Measurements from ENCODE around the gene OMP. TPM values are rescaled to one million over a fixed set of nuclear protein-coding genes. Genes with fewer than 3 reads are reported as not detected.

Gene OMP
- total RNA-seq, 1 donor from 2014 or later: not detected

DNA sequence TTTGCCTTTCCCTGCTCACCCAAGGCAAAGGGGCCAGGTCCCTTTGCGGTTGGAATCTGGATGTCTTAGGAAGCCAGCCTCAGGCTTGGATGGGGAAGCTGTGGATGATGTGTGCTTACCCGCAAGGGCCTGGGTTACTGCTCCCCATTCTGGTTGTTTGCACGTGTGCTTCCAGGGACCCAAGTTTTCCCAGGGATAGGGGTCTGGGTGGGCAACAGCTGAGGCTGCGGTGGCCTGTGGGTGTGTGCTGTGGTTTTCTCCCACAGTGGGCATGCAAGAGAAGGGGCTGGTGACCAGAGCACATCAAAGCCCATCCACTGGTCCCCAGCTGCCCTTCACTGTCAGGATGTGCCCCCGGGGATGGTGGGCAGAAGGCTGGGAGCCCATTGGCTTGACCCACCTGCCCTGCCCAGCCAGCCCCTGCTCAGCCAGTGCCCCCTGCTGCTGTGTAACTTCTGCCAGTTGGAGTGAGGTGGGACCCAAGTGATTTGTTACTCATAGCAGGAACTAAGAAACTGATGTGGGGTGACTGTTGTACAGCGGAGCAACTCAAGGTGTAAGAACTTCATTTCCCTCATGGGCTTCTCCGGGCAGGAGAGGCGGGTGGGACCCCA is 32.6 kb upstream of the OMP start:
- no peaks in the 10 kb centered on the region for H3K36me3 Mint-ChIP-seq (ENCODE audit: low read depth)
- no peaks in the 10 kb centered on the region for H3K9me3 Mint-ChIP-seq
- no peak for TF ChIP-seq CTCF (conservative IDR thresholded peaks at IDR 0.05)
- H3K4me3 Mint-ChIP-seq: peak overlapping the region; percentile 71
- no peaks in the 10 kb centered on the region for H3K27me3 Mint-ChIP-seq (ENCODE audit: low read depth)
- H3K27ac Mint-ChIP-seq (ENCODE audit: unreplicated experiment): no peak overlapping the region
- peaks cover 50% of the 10 kb centered on the region for H3K4me1 Mint-ChIP-seq
- no peak for DNase-seq (ENCODE audit: low read depth, low spot score)

DNA sequence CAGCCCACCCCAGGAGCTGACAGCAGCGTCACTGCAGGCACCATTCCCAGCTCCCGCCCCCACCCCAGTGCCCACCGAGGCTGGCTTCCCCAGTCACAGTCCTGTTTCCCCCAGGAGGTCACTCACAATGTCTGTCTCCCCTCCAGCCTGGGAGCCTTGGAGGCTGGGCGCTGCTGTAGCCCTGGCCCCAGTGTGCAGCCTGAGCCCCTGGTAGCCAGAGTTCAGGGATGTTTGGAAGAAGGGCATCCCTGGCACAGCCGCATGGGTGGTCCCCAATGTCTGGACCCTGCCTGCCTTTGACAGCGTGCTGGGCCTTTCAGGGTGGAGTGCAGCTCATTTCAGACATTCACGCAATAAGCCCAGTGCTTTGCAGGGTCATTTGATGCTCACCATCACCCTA is 31.6 kb upstream of the OMP start:
- Mint-ChIP-seq H3K27ac (ENCODE audit: unreplicated experiment) (no peak overlapping the region), H3K27me3 (ENCODE audit: low read depth) (no peaks in the 10 kb centered on the region), H3K4me3 (peak overlapping the region; percentile 6), H3K9me3 (no peaks in the 10 kb centered on the region), H3K4me1 (peaks cover 43% of the 10 kb centered on the region), H3K36me3 (ENCODE audit: low read depth) (no peaks in the 10 kb centered on the region)
- TF ChIP-seq CTCF (conservative IDR thresholded peaks at IDR 0.05): no peak
- no peak for DNase-seq (ENCODE audit: low read depth, low spot score)

DNA sequence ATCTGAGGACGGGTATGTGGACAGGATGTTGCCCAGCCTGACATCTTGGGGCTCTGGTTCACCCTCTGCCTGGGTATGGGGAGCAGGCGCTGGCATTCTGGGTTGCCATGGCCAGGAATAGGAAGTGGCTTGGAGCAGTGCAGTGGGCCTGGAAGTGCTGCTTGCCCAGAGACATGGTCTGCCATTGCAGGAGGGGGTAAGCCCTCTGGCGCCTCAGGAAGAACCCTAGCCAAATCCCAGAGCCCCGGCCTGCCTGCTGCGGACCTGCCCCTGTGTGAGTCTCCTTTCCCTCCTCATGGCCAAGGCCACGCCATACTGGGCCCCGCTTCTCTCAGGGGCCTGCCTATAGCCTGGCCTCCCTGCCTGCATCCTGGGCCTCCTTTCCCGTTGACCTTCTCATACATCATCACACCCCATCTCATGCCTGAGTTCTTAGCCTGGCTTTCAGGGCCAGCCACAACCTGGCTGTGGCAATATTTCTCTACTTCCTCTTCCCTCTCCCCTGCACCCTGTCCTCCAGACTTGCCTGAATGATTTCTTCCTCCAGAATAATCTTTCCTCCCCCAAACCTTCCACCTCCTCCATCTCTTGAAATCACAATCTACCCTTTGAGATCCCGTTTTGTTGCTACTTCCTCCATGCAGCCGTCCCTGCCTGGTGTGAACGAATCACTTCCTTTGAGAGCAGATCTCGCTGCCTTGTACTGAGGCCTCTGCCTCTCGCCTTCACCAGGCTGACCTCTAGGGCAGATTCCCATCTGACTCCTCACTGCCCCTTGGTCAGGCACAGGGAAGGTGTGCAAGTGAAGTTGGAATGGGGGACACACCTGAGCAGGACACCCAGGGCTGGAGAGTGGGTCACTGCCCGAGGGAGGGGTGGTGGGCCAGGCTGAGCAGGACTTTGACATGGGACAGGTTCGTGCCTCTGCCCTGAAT is 30.7 kb upstream of the OMP start:
- no peak for TF ChIP-seq CTCF (conservative IDR thresholded peaks at IDR 0.05)
- Mint-ChIP-seq H3K36me3 (ENCODE audit: low read depth) (no peaks in the 10 kb centered on the region), H3K4me3 (peak overlapping the region; percentile 2), H3K9me3 (no peaks in the 10 kb centered on the region), H3K27ac (ENCODE audit: unreplicated experiment) (peak overlapping the region; percentile 87), H3K27me3 (ENCODE audit: low read depth) (no peaks in the 10 kb centered on the region), H3K4me1 (peaks cover 47% of the 10 kb centered on the region)
- DNase-seq (ENCODE audit: low read depth, low spot score): no peak

DNA sequence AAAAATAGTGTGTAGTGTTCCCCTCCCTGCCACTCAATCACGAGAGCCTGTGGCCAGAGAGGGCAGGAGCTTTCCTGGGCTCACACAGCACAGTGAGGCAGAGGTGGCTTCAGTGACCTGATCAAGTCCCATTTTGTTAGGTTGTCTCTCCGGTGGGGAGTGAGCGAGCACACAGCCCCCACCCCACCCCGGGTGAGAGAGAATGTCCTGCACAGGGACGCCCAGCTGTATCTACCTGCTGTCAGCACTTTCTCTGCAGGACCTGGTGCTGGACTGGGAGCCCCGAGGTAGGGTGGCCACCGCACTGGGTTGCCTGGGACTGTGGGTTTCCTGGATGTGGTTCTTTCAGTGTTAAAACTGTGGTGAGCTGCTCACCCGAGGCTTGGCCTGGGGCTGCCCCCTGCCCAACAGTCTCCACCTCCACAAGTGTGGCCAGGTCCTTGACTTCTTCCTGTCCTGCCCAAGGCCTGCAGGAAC is 29.8 kb upstream of the OMP start:
- Mint-ChIP-seq H3K4me1 (peaks cover 40% of the 10 kb centered on the region), H3K9me3 (peaks cover under 1% of the 10 kb centered on the region), H3K27me3 (ENCODE audit: low read depth) (no peaks in the 10 kb centered on the region), H3K27ac (ENCODE audit: unreplicated experiment) (peak overlapping the region; percentile 65), H3K4me3 (peak overlapping the region; percentile 41), H3K36me3 (ENCODE audit: low read depth) (peaks cover 1% of the 10 kb centered on the region)
- DNase-seq (ENCODE audit: low read depth, low spot score): no peak
- no peak for TF ChIP-seq CTCF (conservative IDR thresholded peaks at IDR 0.05)

DNA sequence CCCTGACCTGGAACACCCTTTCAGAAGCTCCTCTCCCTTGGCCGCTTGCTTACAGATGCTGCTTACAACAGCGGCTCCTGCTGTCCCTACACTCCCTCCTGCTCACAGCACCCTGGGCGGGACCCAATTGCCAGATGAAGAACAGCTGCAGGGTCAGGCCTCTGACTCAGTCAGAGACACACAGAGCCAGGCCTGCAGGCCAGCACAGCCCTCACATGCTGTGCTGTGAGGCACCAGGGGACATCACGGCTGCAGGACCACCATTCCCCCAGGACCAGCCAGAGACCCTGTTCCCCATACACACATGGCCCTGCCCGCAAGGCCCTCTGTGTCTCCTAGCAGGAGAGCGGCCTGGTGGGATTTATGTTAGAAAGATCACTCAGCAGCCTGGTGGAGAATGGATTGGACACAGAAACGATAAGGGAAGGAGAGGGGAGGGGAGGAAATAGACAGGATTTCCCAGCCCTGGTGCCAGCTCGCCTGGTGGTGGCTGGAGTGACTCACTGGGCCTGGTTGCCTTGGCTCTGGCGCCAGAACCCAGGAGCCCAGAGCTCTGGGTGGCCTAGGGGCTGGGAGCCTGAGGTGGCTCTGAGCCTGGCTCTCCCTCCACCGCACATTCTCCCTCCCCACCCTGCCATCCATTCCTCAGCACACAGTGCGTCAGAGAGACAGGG is 29.2 kb upstream of the OMP start:
- no peaks in the 10 kb centered on the region for H3K27me3 Mint-ChIP-seq (ENCODE audit: low read depth)
- no peak for TF ChIP-seq CTCF (conservative IDR thresholded peaks at IDR 0.05)
- H3K27ac Mint-ChIP-seq (ENCODE audit: unreplicated experiment): peak overlapping the region; percentile 65
- H3K36me3 Mint-ChIP-seq (ENCODE audit: low read depth): peaks cover 4% of the 10 kb centered on the region
- no peak for DNase-seq (ENCODE audit: low read depth, low spot score)
- H3K9me3 Mint-ChIP-seq: peaks cover 6% of the 10 kb centered on the region
- H3K4me3 Mint-ChIP-seq: peak overlapping the region; percentile 41
- H3K4me1 Mint-ChIP-seq: peaks cover 35% of the 10 kb centered on the region
